GM03348 (cell line): ENCODE data around the gene RPL13.
A peak's percentile ranks its signal among the peaks of the same experiment; 100 is the strongest.

Experiments
- DNase-seq: peaks from one replicate; pipeline ENCODE4 v3.0.0; 2012; ENCODE audit warnings: low spot score

Gene RPL13

GRCh38 chr16:89545044-89545830, 15.2 kb upstream of the RPL13 start:
- DNase-seq = no peak

GRCh38 chr16:89545831-89546574, 14.5 kb upstream of the RPL13 start:
- DNase-seq = no peak

DNA sequence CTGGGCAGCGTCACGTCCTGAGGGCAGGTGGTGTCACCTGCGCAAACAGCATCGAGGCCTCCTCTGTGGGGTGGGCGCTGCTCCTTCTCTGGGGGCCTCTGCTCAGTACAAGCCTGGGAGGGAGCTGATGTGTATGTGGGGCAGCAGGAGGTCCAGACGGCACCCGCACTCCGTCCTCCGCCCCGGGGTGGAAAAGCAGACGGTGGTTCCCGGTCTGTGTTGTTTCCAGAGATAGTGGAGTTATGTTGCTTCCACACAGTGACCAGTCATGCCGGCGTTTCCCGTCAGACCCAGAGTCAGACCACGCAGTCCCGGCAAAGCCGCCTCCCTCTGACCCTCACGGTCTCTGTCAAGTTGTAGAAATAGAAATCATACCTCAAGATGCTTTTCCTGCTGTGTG, 13.7 kb upstream of the RPL13 start:
- no peak for DNase-seq

GRCh38 chr16:89547291-89547690, 13.2 kb upstream of the RPL13 start:
- DNase-seq = no peak

GRCh38 chr16:89547860-89548259, 12.6 kb upstream of the RPL13 start:
- no peak for DNase-seq

DNA sequence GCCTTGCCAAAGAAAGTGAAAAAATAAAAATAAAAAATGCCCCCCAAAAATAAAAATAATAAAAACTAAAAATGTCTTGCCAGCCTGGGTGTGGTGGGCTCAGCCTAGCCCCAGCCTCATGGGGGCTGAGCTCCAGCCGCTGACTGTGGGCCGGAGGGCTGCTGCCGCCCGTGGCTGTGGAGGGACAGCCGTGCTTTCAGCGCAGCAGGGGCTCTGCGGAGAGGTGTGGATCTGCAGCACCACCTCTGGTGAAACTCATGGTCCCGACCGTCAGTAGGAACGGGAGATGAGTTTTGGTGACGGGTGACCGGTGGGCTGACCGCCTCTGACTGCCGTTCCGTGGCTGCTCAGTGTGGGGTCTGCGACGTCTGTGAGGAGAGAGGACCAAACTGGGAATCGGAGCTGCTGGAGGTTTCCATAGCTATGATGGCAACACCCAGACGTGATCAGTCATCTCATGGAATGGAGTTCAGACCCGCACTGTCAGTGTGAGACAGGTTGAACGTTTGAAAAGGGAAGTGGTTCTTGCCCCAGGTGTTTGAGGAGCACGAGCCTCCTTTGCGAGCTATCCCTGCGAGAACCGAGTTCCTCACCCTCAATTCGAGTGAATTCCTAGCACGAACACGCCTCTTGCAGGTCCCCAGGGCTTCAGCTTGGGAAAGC, 12.0 kb upstream of the RPL13 start:
- DNase-seq = no peak

- no peak for DNase-seq
Measured at GRCh38 chr16:89549007-89549700, 11.3 kb upstream of the RPL13 start.

DNA sequence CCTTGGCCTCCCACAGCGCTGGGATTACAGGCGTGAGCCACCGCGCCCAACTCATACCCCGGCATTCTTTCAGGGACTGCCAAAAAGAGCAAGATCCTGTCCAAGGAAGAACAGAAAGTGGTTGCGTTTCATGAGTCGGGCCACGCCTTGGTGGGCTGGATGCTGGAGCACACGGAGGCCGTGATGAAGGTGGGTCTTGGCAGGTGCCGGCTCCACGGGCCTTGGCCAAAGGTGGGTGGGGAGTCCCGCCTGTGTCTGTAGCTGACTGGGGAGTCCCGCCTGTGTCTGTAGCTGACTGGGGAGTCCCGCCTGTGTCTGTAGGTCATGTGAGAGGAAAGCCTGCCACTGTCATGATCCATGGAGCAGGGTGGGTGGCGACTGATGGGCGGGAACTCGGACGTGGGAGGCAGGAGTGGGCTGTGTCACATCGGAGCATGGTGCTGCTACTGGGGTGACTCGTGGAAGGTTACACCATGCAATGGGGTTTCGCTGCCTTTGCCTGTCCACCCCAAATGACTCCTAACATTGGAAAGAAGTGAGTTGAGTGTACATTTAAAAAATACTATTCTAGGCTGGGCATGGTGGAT, 10.0 kb upstream of the RPL13 start:
- DNase-seq = no peak

DNA sequence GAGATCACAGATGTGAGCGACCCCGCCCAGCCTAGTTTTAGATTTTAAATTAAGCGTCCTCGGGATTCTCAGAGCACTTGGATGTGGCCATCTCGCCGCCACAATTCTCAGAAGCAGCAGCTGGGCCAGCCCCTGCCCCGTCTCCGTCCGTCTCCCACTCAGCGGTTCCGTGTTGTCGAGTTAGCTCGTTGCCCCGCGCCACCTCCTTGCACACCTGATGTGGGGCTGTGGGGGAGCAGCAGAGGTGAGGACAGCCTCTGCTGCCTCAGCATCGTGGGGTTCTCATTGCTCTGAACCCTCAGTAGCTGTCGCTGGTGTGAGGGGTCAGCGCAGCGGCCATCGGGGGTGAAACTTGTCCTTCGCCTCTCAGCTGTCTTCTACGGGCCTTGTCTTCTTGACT, 8.2 kb upstream of the RPL13 start:
- DNase-seq = no peak

DNA sequence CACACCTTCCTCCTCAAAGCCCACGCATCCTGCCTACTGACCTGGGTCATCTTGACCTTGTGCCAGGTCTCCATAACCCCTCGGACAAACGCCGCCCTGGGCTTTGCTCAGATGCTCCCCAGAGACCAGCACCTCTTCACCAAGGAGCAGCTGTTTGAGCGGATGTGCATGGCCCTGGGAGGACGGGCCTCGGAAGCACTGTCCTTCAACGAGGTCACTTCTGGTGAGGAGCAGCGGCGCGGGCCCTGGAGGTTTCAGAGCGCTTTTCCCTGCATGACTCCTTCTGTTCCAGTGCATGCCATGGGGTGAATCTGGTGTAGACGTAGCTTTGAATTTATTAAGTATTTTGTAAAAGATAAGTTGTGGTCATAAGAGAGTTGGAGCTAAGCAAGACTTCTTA, 7.6 kb upstream of the RPL13 start:
- no peak for DNase-seq

DNA sequence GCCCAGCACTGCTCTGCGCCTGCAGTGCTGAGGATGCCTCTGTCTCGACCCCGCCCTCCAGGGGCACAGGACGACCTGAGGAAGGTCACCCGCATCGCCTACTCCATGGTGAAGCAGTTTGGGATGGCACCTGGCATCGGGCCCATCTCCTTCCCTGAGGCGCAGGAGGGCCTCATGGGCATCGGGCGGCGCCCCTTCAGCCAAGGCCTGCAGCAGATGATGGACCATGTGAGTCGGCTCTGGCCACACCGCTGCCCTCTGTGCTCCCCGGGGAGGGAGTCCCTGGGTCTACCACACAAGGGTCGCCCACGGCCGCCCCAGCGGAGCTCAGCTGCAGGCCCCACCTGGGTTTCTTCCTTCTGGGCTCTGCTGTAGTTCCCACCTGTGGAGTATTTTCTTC, 6.7 kb upstream of the RPL13 start:
- DNase-seq = no peak

DNA sequence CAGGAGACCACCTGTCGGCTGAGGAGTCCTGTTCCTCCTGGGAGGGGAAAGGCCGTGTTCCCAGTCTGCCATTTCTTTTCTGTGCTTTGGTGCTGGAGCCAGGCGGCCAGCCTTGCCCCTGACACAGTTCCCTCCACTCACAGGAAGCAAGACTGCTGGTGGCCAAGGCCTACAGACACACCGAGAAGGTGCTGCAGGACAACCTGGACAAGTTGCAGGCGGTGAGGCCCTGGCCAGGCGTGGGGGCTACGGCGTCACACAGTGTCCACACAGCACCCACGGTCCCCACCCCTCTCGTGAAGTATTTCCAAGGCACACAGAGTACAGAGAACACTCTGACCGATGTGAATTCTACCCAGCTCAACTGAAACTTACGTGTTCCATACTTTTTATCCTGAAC, 6.1 kb upstream of the RPL13 start:
- DNase-seq = no peak

- no peak for DNase-seq
Measured at GRCh38 chr16:89555265-89555664, 5.2 kb upstream of the RPL13 start.

DNA sequence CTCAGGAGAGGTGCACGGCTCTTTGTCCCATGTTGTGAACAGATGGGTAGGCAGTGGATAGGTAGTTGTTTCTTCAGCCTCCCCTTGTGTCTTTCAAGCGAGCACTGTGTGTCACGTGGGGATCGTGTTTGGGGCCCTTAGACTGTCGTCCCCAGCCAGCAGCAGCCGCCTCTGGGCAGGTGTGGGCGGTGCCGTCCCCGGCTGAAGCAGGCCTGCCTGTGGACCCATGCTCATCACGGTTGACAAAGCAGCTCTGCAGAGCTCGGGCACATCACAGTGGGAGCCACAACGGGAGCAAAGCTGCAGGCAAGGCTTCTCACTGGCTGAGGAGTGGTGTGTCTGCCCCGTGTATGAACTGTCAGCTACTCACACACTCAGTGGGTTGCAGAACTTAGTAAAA, 4.7 kb upstream of the RPL13 start:
- no peak for DNase-seq

DNA sequence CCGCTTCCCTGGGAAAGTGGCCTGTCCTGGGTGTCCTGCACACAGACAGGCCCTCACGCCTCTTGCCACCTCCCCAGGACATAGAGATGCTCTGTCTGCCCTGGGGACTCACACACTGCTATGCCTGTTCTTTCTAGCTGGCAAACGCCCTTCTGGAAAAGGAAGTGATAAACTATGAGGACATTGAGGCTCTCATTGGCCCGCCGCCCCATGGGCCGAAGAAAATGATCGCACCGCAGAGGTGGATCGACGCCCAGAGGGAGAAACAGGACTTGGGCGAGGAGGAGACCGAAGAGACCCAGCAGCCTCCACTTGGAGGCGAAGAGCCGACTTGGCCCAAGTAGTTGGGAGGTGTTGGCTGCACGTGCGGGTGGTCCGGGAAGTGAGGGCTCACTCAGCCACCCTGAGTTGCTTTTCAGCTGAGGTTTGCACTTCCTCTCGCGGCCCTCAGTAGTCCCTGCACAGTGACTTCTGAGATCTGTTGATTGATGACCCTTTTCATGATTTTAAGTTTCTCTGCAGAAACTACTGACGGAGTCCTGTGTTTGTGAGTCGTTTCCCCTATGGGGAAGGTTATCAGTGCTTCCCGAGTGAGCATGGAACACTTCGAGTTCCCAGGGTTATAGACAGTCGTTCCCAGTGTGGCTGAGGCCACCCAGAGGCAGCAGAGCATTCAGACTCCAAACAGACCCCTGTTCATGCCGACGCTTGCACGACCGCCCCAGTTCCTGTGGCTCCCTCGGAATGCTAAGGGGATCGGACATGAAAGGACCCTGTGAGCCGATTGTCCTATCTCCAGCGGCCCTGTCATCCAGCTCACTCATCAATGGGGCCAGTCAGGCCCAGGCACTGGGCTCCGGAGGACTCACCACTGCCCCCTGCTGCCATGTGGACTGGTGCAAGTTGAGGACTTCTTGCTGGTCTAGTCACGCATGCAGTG, 3.5 kb upstream of the RPL13 start:
- peak; percentile 79 for DNase-seq

GRCh38 chr16:89557690-89558490, 2.6 kb upstream of the RPL13 start:
- DNase-seq = no peak

- DNase-seq = no peak
Measured at GRCh38 chr16:89561142-89561883, 831 bp downstream of the RPL13 start.

DNA sequence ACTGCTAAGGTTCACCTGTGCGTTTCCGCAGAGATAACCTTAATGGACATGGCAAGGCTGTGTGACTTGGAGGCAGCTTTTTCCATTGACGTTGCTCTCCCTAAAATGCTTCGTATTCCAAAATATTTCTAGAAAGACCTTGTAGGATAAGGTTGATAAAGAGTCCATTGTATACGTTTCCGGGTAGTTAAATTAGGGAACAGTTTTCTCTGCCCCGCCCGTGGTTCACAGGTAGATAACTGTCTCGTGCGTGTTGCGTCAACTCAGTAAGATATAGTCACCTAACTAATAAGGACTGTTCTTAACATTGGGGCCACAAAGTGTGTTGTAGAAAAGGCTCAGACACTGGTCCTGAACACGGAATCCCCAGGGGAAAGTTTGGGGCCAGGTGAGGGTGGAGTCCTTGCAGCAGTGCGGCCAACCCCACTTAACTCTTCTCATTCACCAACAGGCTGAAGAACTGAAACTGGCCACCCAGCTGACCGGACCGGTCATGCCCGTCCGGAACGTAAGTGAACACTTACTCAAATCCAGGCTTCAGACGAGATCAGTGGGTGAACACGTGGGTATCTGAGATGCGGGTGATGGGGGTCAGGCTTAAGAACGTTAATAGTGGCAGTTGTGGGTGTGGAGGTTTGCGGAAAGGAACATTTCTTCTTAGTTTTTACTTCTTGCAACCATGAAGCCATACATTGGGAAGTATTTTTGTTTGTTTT, 1.6 kb downstream of the RPL13 start:
- no peak for DNase-seq

DNA sequence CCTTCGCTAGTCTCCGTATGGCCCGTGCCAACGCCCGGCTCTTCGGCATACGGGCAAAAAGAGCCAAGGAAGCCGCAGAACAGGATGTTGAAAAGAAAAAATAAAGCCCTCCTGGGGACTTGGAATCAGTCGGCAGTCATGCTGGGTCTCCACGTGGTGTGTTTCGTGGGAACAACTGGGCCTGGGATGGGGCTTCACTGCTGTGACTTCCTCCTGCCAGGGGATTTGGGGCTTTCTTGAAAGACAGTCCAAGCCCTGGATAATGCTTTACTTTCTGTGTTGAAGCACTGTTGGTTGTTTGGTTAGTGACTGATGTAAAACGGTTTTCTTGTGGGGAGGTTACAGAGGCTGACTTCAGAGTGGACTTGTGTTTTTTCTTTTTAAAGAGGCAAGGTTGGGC, 2.5 kb downstream of the RPL13 start:
- no peak for DNase-seq
